ENCODE data around the gene GLT1D1.

Gene GLT1D1

GRCh38 chr12:128867466-128867865, 14.2 kb downstream of the GLT1D1 start:
- Histone ChIP-seq H3K27me3 (no peaks in the 10 kb centered on the region), H3K4me1 (no peaks in the 10 kb centered on the region), H3K36me3 (no peaks in the 10 kb centered on the region), H3K9me3 (no peaks in the 10 kb centered on the region; the same call in 1 of the 2 replicates), H3K4me3 (ENCODE audit: low read depth, low read length) (no peak overlapping the region)
- TF ChIP-seq CTCF (IDR thresholded peaks at IDR 0.05; ENCODE audit: low read depth, low read length), result no peak
- DNase-seq, result no peak

GRCh38 chr12:128871516-128871892, 18.2 kb downstream of the GLT1D1 start:
- no peak for TF ChIP-seq CTCF (IDR thresholded peaks at IDR 0.05; ENCODE audit: low read depth, low read length)
- Histone ChIP-seq H3K36me3 (no peaks in the 10 kb centered on the region), H3K27me3 (no peaks in the 10 kb centered on the region), H3K4me1 (no peaks in the 10 kb centered on the region), H3K4me3 (ENCODE audit: low read depth, low read length) (no peak overlapping the region), H3K9me3 (no peaks in the 10 kb centered on the region; the same call in 1 of the 2 replicates)
- no peak for DNase-seq

- no peak for TF ChIP-seq CTCF (IDR thresholded peaks at IDR 0.05; ENCODE audit: low read depth, low read length)
- H3K36me3 ChIP-seq, result no peaks in the 10 kb centered on the region
- no peaks in the 10 kb centered on the region for H3K4me1 ChIP-seq
- no peak for DNase-seq
- H3K9me3 ChIP-seq, result no peaks in the 10 kb centered on the region; the same call in 1 of the 2 replicates
- no peak overlapping the region for H3K4me3 ChIP-seq (ENCODE audit: low read depth, low read length)
- no peaks in the 10 kb centered on the region for H3K27me3 ChIP-seq
Measured at GRCh38 chr12:128872303-128872702, 19.0 kb downstream of the GLT1D1 start.

- no peak overlapping the region for H3K4me3 ChIP-seq (ENCODE audit: low read depth, low read length)
- H3K27me3 ChIP-seq, result no peaks in the 10 kb centered on the region
- H3K36me3 ChIP-seq, result no peaks in the 10 kb centered on the region
- H3K4me1 ChIP-seq, result no peaks in the 10 kb centered on the region
- no peaks in the 10 kb centered on the region; the same call in 1 of the 2 replicates for H3K9me3 ChIP-seq
- no peak for TF ChIP-seq CTCF (IDR thresholded peaks at IDR 0.05; ENCODE audit: low read depth, low read length)
- DNase-seq, result no peak
Measured at GRCh38 chr12:128876559-128876958, 23.3 kb downstream of the GLT1D1 start.

GRCh38 chr12:128879898-128880764, 26.9 kb downstream of the GLT1D1 start:
- Histone ChIP-seq H3K27me3 (no peaks in the 10 kb centered on the region), H3K4me3 (ENCODE audit: low read depth, low read length) (no peak overlapping the region), H3K4me1 (no peaks in the 10 kb centered on the region), H3K36me3 (no peaks in the 10 kb centered on the region), H3K9me3 (no peaks in the 10 kb centered on the region; the same call in 1 of the 2 replicates)
- TF ChIP-seq CTCF (IDR thresholded peaks at IDR 0.05; ENCODE audit: low read depth, low read length), result no peak
- DNase-seq, result no peak

GRCh38 chr12:128891856-128892255, 38.6 kb downstream of the GLT1D1 start:
- Histone ChIP-seq H3K4me1 (no peaks in the 10 kb centered on the region), H3K27me3 (no peaks in the 10 kb centered on the region), H3K4me3 (ENCODE audit: low read depth, low read length) (no peak overlapping the region), H3K9me3 (no peaks in the 10 kb centered on the region), H3K36me3 (no peaks in the 10 kb centered on the region)
- TF ChIP-seq CTCF (IDR thresholded peaks at IDR 0.05; ENCODE audit: low read depth, low read length), result no peak
- no peak for DNase-seq

All from BE2C (cell line).